ENCODE data around the gene PKMYT1. TPM values are rescaled to one million over a fixed set of nuclear protein-coding genes. Genes with fewer than 3 reads are reported as not detected.

PKMYT1 gene
- polyA plus RNA-seq, 1 of the 3 experiments (the other 2 are of a cell fraction): 8.5 TPM

DNA sequence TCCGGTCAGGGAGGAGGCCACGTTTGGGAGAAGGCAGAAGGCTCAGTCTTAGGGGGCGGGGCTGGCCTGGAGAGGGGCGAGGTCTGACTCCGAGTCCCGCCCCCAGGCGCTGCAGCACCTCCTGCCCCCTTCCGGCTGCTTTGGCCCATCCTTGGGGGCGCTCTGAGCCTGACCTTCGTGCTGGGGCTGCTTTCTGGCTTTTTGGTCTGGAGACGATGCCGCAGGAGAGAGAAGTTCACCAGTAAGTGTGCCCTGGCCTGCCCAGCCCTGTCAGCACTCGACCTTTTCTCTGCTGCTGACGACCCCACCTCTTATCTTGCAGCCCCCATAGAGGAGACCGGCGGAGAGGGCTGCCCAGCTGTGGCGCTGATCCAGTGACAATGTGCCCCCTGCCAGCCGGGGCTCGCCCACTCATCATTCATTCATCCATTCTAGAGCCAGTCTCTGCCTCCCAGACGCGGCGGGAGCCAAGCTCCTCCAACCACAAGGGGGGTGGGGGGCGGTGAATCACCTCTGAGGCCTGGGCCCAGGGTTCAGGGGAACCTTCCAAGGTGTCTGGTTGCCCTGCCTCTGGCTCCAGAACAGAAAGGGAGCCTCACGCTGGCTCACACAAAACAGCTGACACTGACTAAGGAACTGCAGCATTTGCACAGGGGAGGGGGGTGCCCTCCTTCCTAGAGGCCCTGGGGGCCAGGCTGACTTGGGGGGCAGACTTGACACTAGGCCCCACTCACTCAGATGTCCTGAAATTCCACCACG lies 41.4 kb upstream of the PKMYT1 start (continued):
- TF ChIP-seq, protein P1, sequence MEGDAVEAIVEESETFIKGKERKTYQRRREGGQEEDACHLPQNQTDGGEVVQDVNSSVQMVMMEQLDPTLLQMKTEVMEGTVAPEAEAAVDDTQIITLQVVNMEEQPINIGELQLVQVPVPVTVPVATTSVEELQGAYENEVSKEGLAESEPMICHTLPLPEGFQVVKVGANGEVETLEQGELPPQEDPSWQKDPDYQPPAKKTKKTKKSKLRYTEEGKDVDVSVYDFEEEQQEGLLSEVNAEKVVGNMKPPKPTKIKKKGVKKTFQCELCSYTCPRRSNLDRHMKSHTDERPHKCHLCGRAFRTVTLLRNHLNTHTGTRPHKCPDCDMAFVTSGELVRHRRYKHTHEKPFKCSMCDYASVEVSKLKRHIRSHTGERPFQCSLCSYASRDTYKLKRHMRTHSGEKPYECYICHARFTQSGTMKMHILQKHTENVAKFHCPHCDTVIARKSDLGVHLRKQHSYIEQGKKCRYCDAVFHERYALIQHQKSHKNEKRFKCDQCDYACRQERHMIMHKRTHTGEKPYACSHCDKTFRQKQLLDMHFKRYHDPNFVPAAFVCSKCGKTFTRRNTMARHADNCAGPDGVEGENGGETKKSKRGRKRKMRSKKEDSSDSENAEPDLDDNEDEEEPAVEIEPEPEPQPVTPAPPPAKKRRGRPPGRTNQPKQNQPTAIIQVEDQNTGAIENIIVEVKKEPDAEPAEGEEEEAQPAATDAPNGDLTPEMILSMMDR (IDR thresholded peaks at IDR 0.05): peak; percentile 46
- TF ChIP-seq RCOR1 (IDR thresholded peaks at IDR 0.05; ENCODE audit: low read length) (no peak), POLR2AphosphoS5 (IDR thresholded peaks at IDR 0.05; ENCODE audit: low read depth, low read length) (0 out of 2 replicates have a peak, but pooled peaks have one; percentile 10), YY1 (IDR thresholded peaks at IDR 0.05; ENCODE audit: low read depth) (no peak; the same call in 1 of the 2 replicates), EP300 (IDR thresholded peaks at IDR 0.05; ENCODE audit: borderline replicate concordance in 1 of 2, low read depth in 1 of 2, low read length in 1 of 2) (peak in 1 of 2 experiments; percentile 85; a peak in 1 of 4 replicates), CHD2 (IDR thresholded peaks at IDR 0.05; ENCODE audit: low read length, partially characterized antibody) (no peak), NFIC (IDR thresholded peaks at IDR 0.05; ENCODE audit: borderline replicate concordance) (peak; percentile 91), RFX5 (IDR thresholded peaks at IDR 0.05; ENCODE audit: low read length) (no peak)
- TF ChIP-seq, protein P2, sequence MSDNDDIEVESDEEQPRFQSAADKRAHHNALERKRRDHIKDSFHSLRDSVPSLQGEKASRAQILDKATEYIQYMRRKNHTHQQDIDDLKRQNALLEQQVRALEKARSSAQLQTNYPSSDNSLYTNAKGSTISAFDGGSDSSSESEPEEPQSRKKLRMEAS (IDR thresholded peaks at IDR 0.05; ENCODE audit: low read depth): 0 out of 2 replicates have a peak, but pooled peaks have one; percentile 61

DNA sequence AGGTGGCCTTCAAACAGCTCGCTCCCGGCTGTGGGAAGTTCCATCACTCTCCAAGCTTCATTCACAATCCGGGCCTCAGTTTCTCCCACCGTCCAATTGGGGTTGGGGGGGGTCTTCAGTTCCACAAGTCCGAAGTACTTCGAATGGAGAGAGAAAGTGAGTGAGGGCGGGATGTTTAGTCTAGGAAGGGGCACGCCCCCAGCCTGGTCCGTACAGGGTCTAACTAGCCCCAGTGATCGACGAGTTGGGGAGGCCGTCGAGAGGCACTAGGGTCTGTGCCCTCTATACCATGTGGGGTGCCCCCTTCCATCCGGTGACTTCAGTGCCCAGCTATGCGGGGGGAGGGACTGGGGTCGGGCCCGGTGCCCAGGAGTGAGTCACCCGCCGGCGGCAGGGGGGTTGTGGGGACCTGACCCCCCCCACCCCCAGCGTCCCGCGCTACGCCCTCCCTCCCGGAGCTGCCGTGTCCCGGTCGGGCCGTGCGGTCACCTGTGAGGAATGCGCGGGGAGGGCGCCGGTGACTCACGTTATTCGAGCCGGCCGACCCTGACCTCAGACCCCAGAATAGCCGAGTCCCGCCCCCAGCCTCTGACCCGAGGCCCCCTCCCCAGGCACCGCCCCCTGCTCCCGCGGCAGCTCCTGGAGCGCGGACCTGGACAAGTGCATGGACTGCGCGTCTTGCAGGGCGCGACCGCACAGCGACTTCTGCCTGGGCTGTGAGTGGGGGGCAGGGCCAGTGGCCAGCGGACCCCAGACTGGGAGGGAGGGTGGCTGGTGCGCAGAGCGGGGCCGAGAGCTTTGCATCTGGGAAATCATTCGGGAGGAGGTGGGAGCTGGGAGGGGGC lies 40.6 kb upstream of the PKMYT1 start:
- Histone ChIP-seq H3K4me3 (ENCODE audit: low read depth in 2 of 2, low read length in 1 of 2) (peak overlapping the region; percentile 80 to 88), H3K36me3 (replicated peaks in 1 of 2; ENCODE audit: control insufficient read depth in 1 of 2, insufficient read depth in 2 of 2, low read length in 1 of 2) (peaks cover 6 to 16% of the 10 kb centered on the region in 2 experiments), H4K20me1 (ENCODE audit: insufficient read depth) (peaks cover 8% of the 10 kb centered on the region), H3K9me2 (no peaks in the 10 kb centered on the region), H3K4me1 (ENCODE audit: control insufficient read depth in 1 of 2, insufficient read depth in 2 of 2, low read depth in 1 of 2, low read length in 1 of 2) (peaks cover 8 to 33% of the 10 kb centered on the region in 2 experiments; a peak in 3 of 4 replicates), H3F3A (replicated peaks; ENCODE audit: insufficient read depth) (peaks cover 42% of the 10 kb centered on the region), H3K79me2 (ENCODE audit: insufficient read depth) (peaks cover 11% of the 10 kb centered on the region; the same call in 1 of the 2 replicates), H3K4me2 (peak overlapping the region; percentile 99), H3K27me3 (ENCODE audit: insufficient read depth) (no peaks in the 10 kb centered on the region), H3K9me3 (no peaks in the 10 kb centered on the region), H3K9ac (peak overlapping the region; percentile 100), H2AFZ (ENCODE audit: low read depth) (no peak overlapping the region), H3K27ac (ENCODE audit: low read depth in 2 of 2, low read length in 1 of 2) (peak overlapping the region; percentile 87 to 99)
- CTCF ChIA-PET: interaction anchor here (0.9 to 8.5 kb wide), 9 partner anchors 9 to 153 kb away, joined by 3 to 111 read pairs (median 3); partner anchors contain the start of gene CLDN9
- POLR2A ChIA-PET: interaction anchor here (1.3 to 1.4 kb wide), 2 partner anchors 11 to 17 kb away, joined by 4 to 8 read pairs; no protein-coding TSS in a partner anchor
- 2% methylated on average over 17 of the region's 57 CpGs for WGBS (ENCODE audit: low lambda C conversion rate)
- peak; percentile 72 for DNase-seq
- no peak for TF ChIP-seq RCOR1 (IDR thresholded peaks at IDR 0.05; ENCODE audit: low read length)
- peak; percentile 27; the same call in 1 of the 2 replicates for TF ChIP-seq SIN3A (IDR thresholded peaks at IDR 0.05; ENCODE audit: borderline replicate concordance, low read depth, low read length)
- TF ChIP-seq POLR2AphosphoS5 (IDR thresholded peaks at IDR 0.05; ENCODE audit: low read depth, low read length): 0 out of 2 replicates have a peak, but pooled peaks have one; percentile 45
- TF ChIP-seq ELF1 (IDR thresholded peaks at IDR 0.05): peak; percentile 9; the same call in 1 of the 2 replicates
- TF ChIP-seq FOXJ3 (CRISPR knock-in tag; IDR thresholded peaks at IDR 0.05): no peak
- no peak for TF ChIP-seq EZH2phosphoT487 (IDR thresholded peaks at IDR 0.05; ENCODE audit: borderline replicate concordance, low read depth)
- TF ChIP-seq TEAD4 (IDR thresholded peaks at IDR 0.05; ENCODE audit: borderline replicate concordance, insufficient read depth): peak; percentile 98
- peak in 1 of 2 experiments; percentile 94; a peak in 2 of 4 replicates for TF ChIP-seq EP300 (IDR thresholded peaks at IDR 0.05; ENCODE audit: borderline replicate concordance in 1 of 2, low read depth in 1 of 2, low read length in 1 of 2)
- TF ChIP-seq, protein P2 (IDR thresholded peaks at IDR 0.05; ENCODE audit: low read depth): peak; percentile 96
- TF ChIP-seq GABPA (IDR thresholded peaks at IDR 0.05; ENCODE audit: low read depth): peak; percentile 50
- TF ChIP-seq, protein P3, sequence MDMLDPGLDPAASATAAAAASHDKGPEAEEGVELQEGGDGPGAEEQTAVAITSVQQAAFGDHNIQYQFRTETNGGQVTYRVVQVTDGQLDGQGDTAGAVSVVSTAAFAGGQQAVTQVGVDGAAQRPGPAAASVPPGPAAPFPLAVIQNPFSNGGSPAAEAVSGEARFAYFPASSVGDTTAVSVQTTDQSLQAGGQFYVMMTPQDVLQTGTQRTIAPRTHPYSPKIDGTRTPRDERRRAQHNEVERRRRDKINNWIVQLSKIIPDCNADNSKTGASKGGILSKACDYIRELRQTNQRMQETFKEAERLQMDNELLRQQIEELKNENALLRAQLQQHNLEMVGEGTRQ (IDR thresholded peaks at IDR 0.05; ENCODE audit: borderline replicate concordance, low read depth, low read length): no peak
- TF ChIP-seq, protein P4, sequence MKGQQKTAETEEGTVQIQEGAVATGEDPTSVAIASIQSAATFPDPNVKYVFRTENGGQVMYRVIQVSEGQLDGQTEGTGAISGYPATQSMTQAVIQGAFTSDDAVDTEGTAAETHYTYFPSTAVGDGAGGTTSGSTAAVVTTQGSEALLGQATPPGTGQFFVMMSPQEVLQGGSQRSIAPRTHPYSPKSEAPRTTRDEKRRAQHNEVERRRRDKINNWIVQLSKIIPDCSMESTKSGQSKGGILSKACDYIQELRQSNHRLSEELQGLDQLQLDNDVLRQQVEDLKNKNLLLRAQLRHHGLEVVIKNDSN (IDR thresholded peaks at IDR 0.05; ENCODE audit: borderline replicate concordance, low read depth): no peak; the same call in 1 of the 2 replicates
- TF ChIP-seq, protein P5, sequence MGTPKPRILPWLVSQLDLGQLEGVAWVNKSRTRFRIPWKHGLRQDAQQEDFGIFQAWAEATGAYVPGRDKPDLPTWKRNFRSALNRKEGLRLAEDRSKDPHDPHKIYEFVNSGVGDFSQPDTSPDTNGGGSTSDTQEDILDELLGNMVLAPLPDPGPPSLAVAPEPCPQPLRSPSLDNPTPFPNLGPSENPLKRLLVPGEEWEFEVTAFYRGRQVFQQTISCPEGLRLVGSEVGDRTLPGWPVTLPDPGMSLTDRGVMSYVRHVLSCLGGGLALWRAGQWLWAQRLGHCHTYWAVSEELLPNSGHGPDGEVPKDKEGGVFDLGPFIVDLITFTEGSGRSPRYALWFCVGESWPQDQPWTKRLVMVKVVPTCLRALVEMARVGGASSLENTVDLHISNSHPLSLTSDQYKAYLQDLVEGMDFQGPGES (IDR thresholded peaks at IDR 0.05; ENCODE audit: low read depth, low read length): no peak
- no peak for TF ChIP-seq RAD21 (IDR thresholded peaks at IDR 0.05; ENCODE audit: low read length)

All from SK-N-SH (cell line).